ENCODE measurements around the gene RAB2B. TPM values are rescaled to one million over a fixed set of nuclear protein-coding genes. Genes with fewer than 3 reads are reported as not detected.
A peak's percentile ranks its signal among the peaks of the same experiment; 100 is the strongest.
"Not testable (repeated sequence)": the region's sequence is repeated elsewhere in the genome, so short reads cannot be mapped to it uniquely, and the experiment has no call there.

RAB2B gene
- polyA plus RNA-seq, 1 experiment = 36.7 TPM

DNA sequence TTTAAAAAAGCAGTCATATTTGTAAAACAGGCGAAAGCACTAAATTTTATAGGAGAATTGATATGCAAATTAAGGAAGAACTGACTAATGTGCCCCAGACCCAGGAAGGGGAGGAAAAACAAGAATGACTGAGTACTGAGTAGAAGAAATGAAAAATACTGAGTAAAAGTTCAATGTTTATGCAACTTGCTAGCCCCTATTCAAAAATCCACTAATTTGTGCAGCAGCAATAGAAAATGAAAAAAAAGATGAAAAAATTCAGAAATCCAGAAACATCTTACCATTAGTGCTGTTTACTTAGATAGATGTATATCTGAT, 26.9 kb downstream of the RAB2B start:
- CTCF ChIA-PET = interaction anchor here (1.1 kb wide), 1 partner anchor 48 kb away, joined by 5 read pairs; no protein-coding TSS in a partner anchor
- Histone ChIP-seq H3K27me3 (ENCODE audit: control insufficient read depth, insufficient read depth, low read length) (no peaks in the 10 kb centered on the region), H3K4me3 (ENCODE audit: low read depth, low read length) (no peak overlapping the region), H3K27ac (ENCODE audit: low read depth, low read length) (no peak overlapping the region), H3K9me3 (ENCODE audit: control insufficient read depth, insufficient read depth, low read length) (no peaks in the 10 kb centered on the region)
- no peak for TF ChIP-seq CTCF (IDR thresholded peaks at IDR 0.05; ENCODE audit: low read depth, low read length)
- DNase-seq (ENCODE audit: low read depth, low spot score) = no peak
- POLR2A ChIA-PET = interaction anchor here (1.2 kb wide), 1 partner anchor 13 kb away, joined by 3 read pairs; no protein-coding TSS in a partner anchor

- not testable (repeated sequence) for H3K4me3 ChIP-seq (ENCODE audit: low read depth, low read length); H3K27me3 ChIP-seq (ENCODE audit: control insufficient read depth, insufficient read depth, low read length); H3K27ac ChIP-seq (ENCODE audit: low read depth, low read length); H3K9me3 ChIP-seq (ENCODE audit: control insufficient read depth, insufficient read depth, low read length); DNase-seq (ENCODE audit: low read depth, low spot score)
- POLR2A ChIA-PET = interaction anchor here (1.4 kb wide), 1 partner anchor 13 kb away, joined by 3 read pairs; the partner anchor contains the start of gene CHD8
- CTCF ChIA-PET = interaction anchor here (1.3 to 1.9 kb wide), 2 partner anchors 13 to 35 kb away, joined by 4 to 8 read pairs; partner anchors contain the start of genes CHD8, RAB2B and TOX4
These were observed 34.1 kb downstream of the RAB2B start for GRCh38 chr14:21442657-21443056.

DNA sequence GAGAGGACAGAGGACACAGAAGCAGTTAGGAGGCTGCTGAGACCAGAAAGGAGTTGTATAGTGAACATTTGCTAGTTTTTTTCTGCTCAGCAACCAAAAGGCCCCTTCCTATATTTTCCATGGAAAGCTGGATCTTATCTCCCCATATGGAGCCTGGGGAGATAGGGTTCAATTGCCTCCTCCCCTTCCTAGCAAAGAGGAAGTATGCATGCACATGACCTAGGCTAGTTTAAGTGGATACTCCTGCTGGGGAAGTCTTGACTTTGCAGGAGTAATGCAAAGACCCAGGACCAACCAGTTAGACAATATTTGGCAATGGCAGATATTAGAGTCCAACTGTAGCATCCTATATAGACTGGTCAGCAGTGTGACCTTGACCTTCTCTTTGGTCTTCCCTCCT, 35.9 kb downstream of the RAB2B start:
- no peak overlapping the region for H3K27ac ChIP-seq (ENCODE audit: low read depth, low read length)
- no peaks in the 10 kb centered on the region for H3K27me3 ChIP-seq (ENCODE audit: control insufficient read depth, insufficient read depth, low read length)
- DNase-seq (ENCODE audit: low read depth, low spot score) = no peak
- H3K9me3 ChIP-seq (ENCODE audit: control insufficient read depth, insufficient read depth, low read length) = no peaks in the 10 kb centered on the region
- TF ChIP-seq CTCF (IDR thresholded peaks at IDR 0.05; ENCODE audit: low read depth, low read length) = no peak
- ChIA-PET CTCF (interaction anchor here (0.9 to 1.9 kb wide), 2 partner anchors 17 to 36 kb away, joined by 3 to 8 read pairs; partner anchors contain the start of genes RAB2B and TOX4), POLR2A (no interaction called here)
- no peak overlapping the region for H3K4me3 ChIP-seq (ENCODE audit: low read depth, low read length)

DNA sequence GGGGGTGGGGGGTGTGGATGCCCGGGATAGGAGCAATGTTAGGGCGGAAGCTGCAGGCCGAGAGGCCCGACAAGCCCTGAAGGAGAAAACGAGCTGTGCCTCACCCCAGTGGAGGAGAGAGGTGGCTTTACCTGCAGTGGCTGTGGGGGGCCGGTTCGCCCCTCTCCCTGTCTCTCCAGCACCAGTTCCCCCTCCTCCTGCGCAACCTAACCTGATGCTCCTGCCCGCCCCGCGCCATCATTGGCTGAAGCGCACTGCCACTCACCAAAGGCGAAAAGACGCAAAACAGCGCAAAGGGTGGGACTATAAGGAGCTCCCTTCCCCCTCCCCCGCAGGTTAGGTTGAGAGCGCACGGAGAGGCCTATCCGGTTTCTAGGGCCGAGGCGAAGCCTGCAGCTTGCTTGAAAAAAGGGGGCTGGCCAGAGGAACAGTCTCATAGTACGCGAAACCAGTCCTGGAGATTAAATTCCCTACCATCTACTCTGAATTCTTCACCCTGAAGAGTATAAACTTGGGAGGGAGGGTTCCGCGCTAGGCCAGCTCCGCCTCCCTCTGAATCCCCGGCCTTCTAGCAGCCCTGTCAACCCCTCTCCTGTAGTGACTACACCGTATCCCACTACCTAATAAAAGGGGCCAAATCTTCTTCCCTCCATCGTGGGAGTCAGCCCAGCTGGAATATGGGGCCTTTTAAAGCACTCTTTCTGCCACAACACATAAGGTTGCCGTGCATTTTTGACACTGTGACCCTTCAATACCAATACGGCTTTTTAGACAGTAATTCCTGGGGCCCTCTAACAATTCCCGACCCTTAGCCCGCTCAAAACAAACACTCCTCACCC, 39.5 kb downstream of the RAB2B start:
- Histone ChIP-seq H3K9me3 (ENCODE audit: control insufficient read depth, insufficient read depth, low read length) (no peaks in the 10 kb centered on the region), H3K27me3 (ENCODE audit: control insufficient read depth, insufficient read depth, low read length) (no peaks in the 10 kb centered on the region), H3K4me3 (ENCODE audit: low read depth, low read length) (peak overlapping the region; percentile 93), H3K27ac (ENCODE audit: low read depth, low read length) (peak overlapping the region; percentile 88)
- CTCF ChIA-PET = interaction anchor here (1.0 to 2.9 kb wide), 5 partner anchors 19 to 423 kb away, joined by 3 to 23 read pairs (median 6); partner anchors contain the start of genes CHD8, RAB2B and TOX4
- peak; percentile 99 for DNase-seq (ENCODE audit: low read depth, low spot score)
- no peak for TF ChIP-seq CTCF (IDR thresholded peaks at IDR 0.05; ENCODE audit: low read depth, low read length)
- POLR2A ChIA-PET = interaction anchor here (0.6 to 2.0 kb wide), 10 partner anchors 13 to 1094 kb away, joined by 3 to 35 read pairs (median 4); partner anchors contain the start of genes CHD8, METTL3, PARP2 and RAB2B

- H3K9me3 ChIP-seq (ENCODE audit: control insufficient read depth, insufficient read depth, low read length) = no peaks in the 10 kb centered on the region
- ChIA-PET CTCF (interaction anchor here (1.0 to 2.9 kb wide), 5 partner anchors 20 to 422 kb away, joined by 3 to 23 read pairs (median 6); partner anchors contain the start of genes CHD8, RAB2B and TOX4), POLR2A (interaction anchor here (0.6 to 2.0 kb wide), 9 partner anchors 14 to 1093 kb away, joined by 3 to 35 read pairs (median 4); partner anchors contain the start of genes CHD8, METTL3, PARP2 and RAB2B)
- DNase-seq (ENCODE audit: low read depth, low spot score) = no peak
- no peak for TF ChIP-seq CTCF (IDR thresholded peaks at IDR 0.05; ENCODE audit: low read depth, low read length)
- H3K27me3 ChIP-seq (ENCODE audit: control insufficient read depth, insufficient read depth, low read length) = no peaks in the 10 kb centered on the region
- peak overlapping the region; percentile 93 for H3K4me3 ChIP-seq (ENCODE audit: low read depth, low read length)
- no peak overlapping the region for H3K27ac ChIP-seq (ENCODE audit: low read depth, low read length)
These were observed 40.1 kb downstream of the RAB2B start for GRCh38 chr14:21436567-21437062.
